PC-9 (cell line): Measurements from ENCODE around the gene AMMECR1. TPM values are rescaled to one million over a fixed set of nuclear protein-coding genes. Genes with fewer than 3 reads are reported as not detected.

ENCODE experiments used
- BruUV-seq: library from RNA; stranded (reverse); fragments of 400-500 nt; replicated peaks from 2 replicates; lab custom pipeline; 2021; lab: Mats Ljungman, UMichigan
- CTCF ChIA-PET: fragments of 300-600 bp; sonication (Branson Sonifier 250); formaldehyde crosslinking; loops from one replicate; lab custom pipeline; 2022; ENCODE audit warnings: antibody characterized with exemption; lab: Charles Lee
- POLR2A ChIA-PET: fragments of 300-600 bp; sonication (Branson Sonifier 250); formaldehyde crosslinking; loops from one replicate; lab custom pipeline; 2022; ENCODE audit warnings: antibody characterized with exemption; ENCODE audit not compliant: unreplicated experiment; lab: Charles Lee
- DNase-seq, 2 experiments: peaks; one replicate each; pipeline versions ENCODE4 v3.0.0 to v3.0.0-alpha.2; 2015 to 2022; ENCODE audit warnings: mixed read lengths in 1 of 2
- H2AFZ ChIP-seq: fragments of 200-600 bp; sonication (generic); 2 replicates; pipeline ENCODE4 v1.8.1; 2017; ENCODE audit warnings: antibody characterized with exemption
- H3F3A ChIP-seq: fragments of 200-600 bp; sonication (generic); 2 replicates; pipeline ENCODE4 v1.8.1; 2017; ENCODE audit warnings: antibody characterized with exemption, mild to moderate bottlenecking, low read depth; ENCODE audit not compliant: insufficient read depth
- H3K27ac ChIP-seq: fragments of 200-600 bp; sonication (generic); 2 replicates; pipeline ENCODE4 v1.6.1; 2016; ENCODE audit warnings: mixed run types
- H3K27me3 ChIP-seq: fragments of 200-600 bp; sonication (generic); 2 replicates; pipeline ENCODE4 v1.6.1; 2016; ENCODE audit warnings: low read depth, mixed run types; ENCODE audit not compliant: insufficient read depth
- H3K36me3 ChIP-seq: fragments of 200-600 bp; sonication (generic); 2 replicates; pipeline ENCODE4 v1.6.1; 2016; ENCODE audit warnings: low read depth, mixed run types
- H3K4me1 ChIP-seq: fragments of 200-600 bp; sonication (generic); replicated peaks from 2 replicates; pipeline ENCODE4 v1.6.1; 2016; ENCODE audit warnings: mixed run types; ENCODE audit not compliant: insufficient read depth
- H3K4me2 ChIP-seq: fragments of 200-600 bp; sonication (generic); 2 replicates; pipeline ENCODE4 v1.6.1; 2017; ENCODE audit warnings: mixed run types
- H3K4me3 ChIP-seq: fragments of 200-600 bp; sonication (generic); 2 replicates; pipeline ENCODE4 v1.6.1; 2016; ENCODE audit warnings: mixed run types
- H3K79me2 ChIP-seq: fragments of 200-600 bp; sonication (generic); 2 replicates; pipeline ENCODE4 v1.6.1; 2017; ENCODE audit warnings: low read depth, mixed run types
- H3K9me2 ChIP-seq: fragments of 200-600 bp; sonication (generic); 2 replicates; pipeline ENCODE4 v1.8.1; 2017; ENCODE audit warnings: mild to moderate bottlenecking; ENCODE audit not compliant: insufficient read depth
- H3K9me3 ChIP-seq: fragments of 200-600 bp; sonication (generic); 2 replicates; pipeline ENCODE4 v1.8.1; 2016; ENCODE audit warnings: low read depth; ENCODE audit not compliant: insufficient read depth
- H4K20me1 ChIP-seq: fragments of 200-600 bp; sonication (generic); 2 replicates; pipeline ENCODE4 v1.8.1; 2017; ENCODE audit not compliant: insufficient read depth
- CTCF ChIP-seq: fragments of 200-600 bp; sonication (generic); conservative IDR thresholded peaks from 2 replicates; pipeline ENCODE4 v1.6.1; 2017; ENCODE audit warnings: mixed run types, antibody characterized with exemption, mild to moderate bottlenecking, moderate library complexity
- EZH2 ChIP-seq: fragments of 200-600 bp; sonication (generic); IDR thresholded peaks from 2 replicates; pipeline ENCODE4 v1.8.0; 2017; ENCODE audit warnings: antibody characterized with exemption, low read depth
- intact Hi-C: fragments of 100-400 bp; cut with micrococcal nuclease; formaldehyde crosslinking; loops from one replicate; pipeline ENCODE4 v1.10.0; 2022; ENCODE audit not compliant: unreplicated experiment
- total RNA-seq: library from RNA; stranded (reverse); gene quantifications from 2 replicates; pipeline ENCODE4 v1.2.3, GENCODE V29; 2021

The AMMECR1 gene
- total RNA-seq, 1 experiment from 2014 or later = 35.4 TPM

- H3K79me2 ChIP-seq = peaks cover 25% of the 10 kb centered on the region
- POLR2A ChIA-PET = interaction anchor here (0.7 kb wide), 2 partner anchors 21 to 501 kb away, joined by 3 to 5 read pairs; no protein-coding TSS in a partner anchor
- CTCF ChIA-PET = no interaction called here
These were observed 23.8 kb downstream of the AMMECR1 start for GRCh38 chrX:110294087-110294486.

GRCh38 chrX:110293658-110294057, 24.2 kb downstream of the AMMECR1 start:
- Histone ChIP-seq H2AFZ (no peak overlapping the region), H3K9me3 (0 out of 2 replicates have a peak, but pooled peaks cover 9% of the 10 kb centered on the region), H4K20me1 (no peaks in the 10 kb centered on the region), H3K4me2 (no peak overlapping the region), H3K27me3 (no peaks in the 10 kb centered on the region), H3K27ac (no peak overlapping the region), H3K9me2 (no peaks in the 10 kb centered on the region), H3K4me1 (0 out of 2 replicates have a peak, but pooled peaks cover 6% of the 10 kb centered on the region), H3F3A (no peaks in the 10 kb centered on the region; the same call in 1 of the 2 replicates), H3K36me3 (no peaks in the 10 kb centered on the region; the same call in 1 of the 2 replicates), H3K4me3 (no peak overlapping the region), H3K79me2 (peaks cover 27% of the 10 kb centered on the region)
- no TSS peak for BruUV-seq
- no peak for DNase-seq
- TF ChIP-seq EZH2 (no peak), CTCF (no peak)
- CTCF ChIA-PET = no interaction called here
- intact Hi-C loops = no loop called here
- POLR2A ChIA-PET = interaction anchor here (0.7 kb wide), 2 partner anchors 22 to 501 kb away, joined by 3 to 5 read pairs; no protein-coding TSS in a partner anchor

More at GRCh38 chrX:110294087-110294486, 23.8 kb downstream of the AMMECR1 start:
- H3K27ac ChIP-seq = no peak overlapping the region
- H3K9me3 ChIP-seq = 0 out of 2 replicates have a peak, but pooled peaks cover 9% of the 10 kb centered on the region
- H2AFZ ChIP-seq = no peak overlapping the region
- H3K36me3 ChIP-seq = no peaks in the 10 kb centered on the region; the same call in 1 of the 2 replicates
- H3K9me2 ChIP-seq = no peaks in the 10 kb centered on the region
- 0 out of 2 replicates have a peak, but pooled peaks cover 6% of the 10 kb centered on the region for H3K4me1 ChIP-seq
- H3K27me3 ChIP-seq = no peaks in the 10 kb centered on the region
- TF ChIP-seq CTCF = no peak
- no peaks in the 10 kb centered on the region for H4K20me1 ChIP-seq
- DNase-seq = no peak
- no peak overlapping the region for H3K4me2 ChIP-seq
- no peaks in the 10 kb centered on the region; the same call in 1 of the 2 replicates for H3F3A ChIP-seq
- H3K4me3 ChIP-seq = no peak overlapping the region
- BruUV-seq = no TSS peak
- intact Hi-C loops = no loop called here

- Histone ChIP-seq H3K4me1 (peaks cover 27% of the 10 kb centered on the region), H3F3A (peaks cover 4% of the 10 kb centered on the region), H3K27me3 (no peaks in the 10 kb centered on the region), H3K4me2 (no peak overlapping the region), H3K27ac (no peak overlapping the region), H3K4me3 (no peak overlapping the region), H3K79me2 (peaks cover 72% of the 10 kb centered on the region), H4K20me1 (no peaks in the 10 kb centered on the region), H3K9me3 (peaks cover 6% of the 10 kb centered on the region), H2AFZ (no peak overlapping the region), H3K36me3 (0 out of 2 replicates have a peak, but pooled peaks cover 15% of the 10 kb centered on the region), H3K9me2 (no peaks in the 10 kb centered on the region)
- BruUV-seq = no TSS peak
- no peak for DNase-seq
- intact Hi-C loops = no loop called here
- TF ChIP-seq EZH2 (no peak), CTCF (no peak)
- ChIA-PET POLR2A (no interaction called here), CTCF (no interaction called here)
These were observed 30.3 kb downstream of the AMMECR1 start for GRCh38 chrX:110287605-110288004.
